Fibroblast of the conjunctiva (primary cell): ENCODE results near the gene BPI.
"Not testable (repeated sequence)": the region's sequence is repeated elsewhere in the genome, so short reads cannot be mapped to it uniquely, and the experiment has no call there.

Source experiments
- DNase-seq: peaks from one replicate; pipeline ENCODE4 v3.0.0-alpha.2; 2010; ENCODE audit warnings: low read depth

The BPI gene

DNA sequence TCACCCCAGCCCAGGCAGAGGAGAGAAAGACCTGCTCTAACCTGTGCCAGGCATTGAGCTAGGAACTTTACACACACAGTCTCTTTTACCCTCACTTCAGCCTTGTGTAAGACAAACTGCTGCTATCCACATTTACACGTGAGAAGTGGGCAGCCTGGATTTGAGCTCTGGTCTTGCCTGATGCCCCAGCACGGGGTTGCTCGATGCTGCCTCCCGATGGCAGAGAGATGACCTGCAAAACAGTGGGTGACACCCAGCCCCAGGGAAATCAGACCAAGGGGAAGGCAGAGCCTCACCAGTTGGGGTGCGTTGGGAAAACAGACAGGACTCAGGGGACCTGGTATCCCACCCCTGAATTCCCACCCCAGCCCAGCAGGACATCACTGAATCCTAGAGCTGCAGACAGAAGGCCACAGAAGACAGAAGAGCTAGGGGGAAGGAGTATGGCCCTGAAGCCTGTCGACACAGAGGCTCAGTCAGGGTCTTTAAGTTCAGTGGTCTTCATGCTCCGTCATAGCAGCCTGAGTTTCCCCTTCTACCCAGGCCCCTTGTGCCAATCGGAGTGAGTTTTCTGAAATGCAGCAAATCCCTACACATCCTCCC is 990 bp downstream of the BPI start:
- no peak for DNase-seq

DNA sequence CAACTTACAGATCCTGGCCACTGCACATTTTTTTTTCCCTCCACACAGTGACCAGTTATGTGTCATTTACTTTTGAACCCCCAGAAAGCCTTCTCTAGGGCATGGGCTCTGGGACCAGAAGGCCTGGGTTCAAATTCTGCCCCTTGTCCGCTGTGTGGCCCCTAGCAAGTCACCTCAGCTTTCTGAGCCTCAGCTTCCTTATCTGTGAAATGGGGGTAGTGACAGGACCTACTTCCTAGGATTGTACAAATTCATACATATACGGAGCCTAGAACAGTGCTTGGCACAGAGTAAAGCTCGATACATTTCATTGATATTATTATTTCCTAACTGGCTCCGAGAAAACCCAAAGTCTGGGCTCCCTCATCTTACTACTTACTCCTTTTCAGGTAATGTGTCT is 1.6 kb downstream of the BPI start:
- DNase-seq, result no peak

DNA sequence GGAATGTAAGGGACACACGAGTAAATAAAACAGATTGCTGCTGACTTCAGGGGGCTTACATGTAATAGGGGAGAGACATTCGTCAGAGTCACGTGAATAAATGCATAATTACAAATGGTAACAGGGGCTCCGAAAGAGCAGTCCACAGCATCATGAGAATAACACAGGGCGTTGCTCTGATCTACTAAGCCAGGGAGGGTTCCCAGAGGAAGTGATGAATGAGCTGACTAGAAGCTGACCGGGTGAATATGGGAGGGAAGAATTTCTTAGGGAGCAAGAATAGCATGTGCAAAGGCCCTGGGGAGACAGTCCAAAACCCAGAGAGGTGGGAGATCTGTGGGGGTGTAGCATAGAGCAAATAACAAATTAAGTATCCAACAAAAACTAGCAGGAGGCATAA is 2.4 kb downstream of the BPI start:
- no peak for DNase-seq

DNA sequence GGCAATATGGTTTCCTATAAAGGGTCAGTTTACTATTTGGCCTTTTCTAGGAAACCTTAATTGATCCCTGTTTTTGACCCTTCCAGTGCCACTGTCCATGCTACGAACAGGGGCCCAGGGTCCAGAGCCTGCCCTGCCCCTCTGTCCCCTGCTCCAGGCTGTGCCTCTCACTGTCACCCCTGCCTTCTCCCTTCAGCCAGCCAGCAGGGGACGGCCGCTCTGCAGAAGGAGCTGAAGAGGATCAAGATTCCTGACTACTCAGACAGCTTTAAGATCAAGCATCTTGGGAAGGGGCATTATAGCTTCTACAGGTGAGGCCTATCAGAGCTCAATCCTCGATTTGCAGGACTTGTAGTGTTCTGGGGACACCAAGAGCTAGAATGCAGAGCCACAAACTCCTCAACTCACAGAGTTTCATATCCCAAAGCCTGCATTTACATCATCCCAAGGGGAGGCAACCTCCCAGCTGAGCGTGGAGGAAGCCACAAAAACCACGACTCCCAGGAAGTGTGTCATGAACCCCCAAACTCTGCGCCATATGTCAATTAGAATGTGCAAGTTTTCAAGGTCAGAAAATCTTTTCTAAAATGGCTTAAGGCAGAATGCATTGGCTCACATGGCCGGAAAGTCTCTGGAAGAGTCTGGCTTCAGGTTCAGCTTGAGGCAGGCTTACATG is 3.6 kb downstream of the BPI start:
- DNase-seq, result no peak

DNA sequence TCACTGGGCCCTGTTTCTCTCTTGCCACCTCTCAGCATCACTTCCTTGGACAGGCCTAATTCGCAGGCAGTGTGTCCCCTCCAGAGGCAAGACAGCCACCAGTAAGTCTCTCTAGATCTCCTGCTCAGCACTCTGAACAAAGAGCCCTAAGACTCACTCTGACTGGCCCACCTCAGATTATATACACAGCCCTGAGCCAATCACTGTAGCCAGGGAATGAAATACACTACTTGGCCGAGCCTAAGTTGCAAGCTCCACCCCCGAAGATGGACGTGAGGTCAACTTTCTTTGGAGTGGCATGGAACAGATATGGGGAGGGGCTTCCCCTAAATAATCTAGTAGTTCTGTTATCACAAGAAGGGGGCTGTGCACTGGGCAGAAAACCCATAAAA is 4.1 kb downstream of the BPI start:
- no peak for DNase-seq

DNA sequence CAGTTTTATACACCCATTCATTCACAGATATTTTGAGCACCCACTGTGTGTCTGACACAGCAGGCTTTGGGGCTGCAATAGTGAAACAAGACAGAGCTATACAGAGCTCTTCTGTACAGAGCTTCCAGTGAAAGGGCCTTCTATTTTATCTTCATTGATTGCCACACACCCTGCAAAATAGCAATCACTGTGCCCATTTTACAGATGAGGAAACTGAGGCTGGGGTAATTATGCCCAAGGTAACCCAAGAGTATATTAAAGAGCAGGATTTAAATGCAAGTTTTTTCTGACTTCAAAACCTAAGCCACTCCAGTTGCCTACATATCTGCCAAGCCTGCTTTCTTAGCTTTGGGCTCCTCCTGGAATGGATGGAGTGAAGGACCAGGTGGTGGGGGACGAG is 4.5 kb downstream of the BPI start:
- DNase-seq, result no peak

DNA sequence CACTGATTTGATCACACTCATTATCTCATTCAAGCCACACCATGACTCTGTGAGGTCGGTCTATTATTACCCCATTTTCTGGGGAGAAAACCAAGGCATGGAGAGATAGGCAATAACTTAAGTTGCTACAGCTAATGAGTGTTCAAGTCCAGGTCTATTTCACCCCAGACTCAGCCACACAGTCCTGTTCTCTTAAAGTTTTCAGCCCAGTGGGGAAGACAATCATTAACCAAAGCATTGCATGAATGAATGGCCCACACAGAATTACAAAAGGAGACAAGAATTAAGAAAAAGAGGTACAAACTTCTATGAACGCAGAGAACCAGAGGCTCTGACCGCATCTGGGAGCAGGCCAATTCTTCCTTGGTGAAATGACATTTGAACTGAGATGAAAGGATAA is 7.1 kb downstream of the BPI start:
- no peak for DNase-seq

DNA sequence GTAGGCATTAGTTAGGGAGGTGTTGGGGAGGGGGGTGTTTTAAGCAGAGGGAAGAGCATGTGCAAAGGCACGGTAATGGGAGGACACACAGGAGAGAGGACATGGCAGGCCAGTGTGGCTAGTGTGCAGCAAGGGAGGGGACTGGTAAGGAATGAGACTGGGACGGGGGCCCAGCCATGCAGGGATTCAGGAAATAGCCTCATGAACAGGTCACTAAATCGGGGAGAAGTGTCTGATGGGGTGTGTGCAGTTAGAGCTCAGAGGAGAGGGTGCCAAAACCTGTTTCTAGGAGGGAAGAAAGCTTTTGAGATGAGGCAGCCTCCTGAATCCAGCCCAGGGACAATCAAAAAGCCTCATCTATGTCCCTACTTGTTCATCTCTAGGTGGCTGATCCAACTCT is 7.5 kb downstream of the BPI start:
- no peak for DNase-seq

DNA sequence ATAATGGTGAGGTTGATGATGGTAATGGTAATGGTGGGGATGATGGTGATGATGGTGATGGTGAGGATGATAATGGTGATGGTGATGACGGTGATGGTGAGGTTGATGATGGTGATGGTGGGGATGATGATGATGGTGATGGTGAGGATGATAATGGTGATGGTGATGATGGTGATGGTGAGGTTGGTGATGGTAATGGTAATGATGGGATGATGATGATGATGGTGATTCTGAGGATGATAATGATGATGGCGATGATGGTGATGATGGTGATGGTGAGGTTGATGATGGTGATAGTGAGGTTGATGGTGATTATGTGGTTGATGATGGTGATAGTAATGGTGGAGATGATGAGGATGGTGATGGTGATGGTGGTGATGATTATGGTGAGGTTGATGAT is 9.7 kb downstream of the BPI start:
- DNase-seq, result no peak

DNA sequence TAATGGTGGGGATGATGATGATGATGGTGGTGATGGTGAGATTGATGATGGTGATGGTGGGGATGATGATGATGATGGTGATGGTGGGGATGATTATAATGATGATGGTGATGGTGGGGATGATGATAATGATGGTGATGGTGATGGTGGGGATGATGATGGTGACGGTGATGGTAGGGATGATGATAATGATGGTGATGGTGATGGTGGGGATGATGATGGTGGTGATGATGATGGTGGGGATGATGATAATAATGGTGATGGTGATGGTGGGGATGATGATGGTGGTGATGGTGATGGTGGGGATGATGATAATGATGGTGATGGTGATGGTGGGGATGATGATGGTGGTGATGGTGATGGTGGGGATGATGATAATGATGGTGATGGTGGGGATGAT is 10.4 kb downstream of the BPI start:
- DNase-seq, result not testable (repeated sequence)

DNA sequence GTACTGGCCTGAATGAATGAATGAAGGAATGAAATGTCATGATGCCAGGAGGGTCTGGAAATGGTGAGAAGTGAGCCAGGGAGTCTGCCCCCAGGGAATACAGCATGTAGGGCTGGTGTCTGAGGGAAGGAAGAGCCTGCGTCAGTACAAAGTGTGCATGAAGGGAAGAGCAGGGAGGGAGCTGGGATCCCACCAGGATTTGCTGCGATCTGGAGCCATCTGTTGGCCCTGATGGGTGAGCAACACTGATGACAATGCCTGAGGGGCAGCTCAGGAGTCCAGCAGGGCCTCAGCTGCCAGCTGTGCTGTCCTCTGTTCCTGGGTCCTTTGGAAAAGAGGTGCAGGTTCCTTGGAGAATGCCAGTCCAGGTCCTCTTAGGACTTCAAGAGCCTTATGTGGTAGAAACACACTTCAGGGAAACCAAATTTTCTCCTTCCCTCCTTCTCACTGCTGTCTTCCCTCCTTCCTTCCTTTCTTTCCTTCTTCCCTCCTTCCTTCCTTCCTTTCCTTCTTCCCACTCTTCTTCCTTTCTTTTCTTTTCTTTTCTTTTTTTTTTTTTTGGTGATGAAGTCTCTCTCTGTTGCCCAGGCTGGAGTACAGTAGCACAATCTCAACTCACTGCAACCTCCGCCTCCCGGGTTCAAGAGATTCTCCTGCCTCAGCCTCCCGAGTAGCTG is 11.5 kb downstream of the BPI start:
- DNase-seq, result no peak

DNA sequence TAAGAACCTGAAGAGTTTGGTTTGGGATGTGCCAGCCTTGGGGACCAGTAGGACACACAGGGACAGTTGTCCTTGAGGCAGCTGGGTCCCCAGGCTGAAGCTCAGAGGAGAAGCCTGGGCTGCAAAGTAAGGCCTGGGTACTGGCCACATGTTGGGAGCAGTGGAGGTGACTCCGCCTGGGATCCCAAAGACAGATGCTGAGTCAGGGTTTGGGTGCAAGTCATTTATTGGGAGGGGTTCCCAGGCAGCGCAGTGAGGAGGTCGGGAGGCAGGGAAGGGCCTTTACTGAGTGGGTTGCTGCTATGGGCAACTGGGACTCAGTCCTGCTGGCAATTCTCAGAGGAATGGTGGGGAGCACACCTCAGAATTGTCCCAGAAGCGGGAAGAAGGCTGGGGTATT is 12.4 kb downstream of the BPI start:
- DNase-seq, result no peak

DNA sequence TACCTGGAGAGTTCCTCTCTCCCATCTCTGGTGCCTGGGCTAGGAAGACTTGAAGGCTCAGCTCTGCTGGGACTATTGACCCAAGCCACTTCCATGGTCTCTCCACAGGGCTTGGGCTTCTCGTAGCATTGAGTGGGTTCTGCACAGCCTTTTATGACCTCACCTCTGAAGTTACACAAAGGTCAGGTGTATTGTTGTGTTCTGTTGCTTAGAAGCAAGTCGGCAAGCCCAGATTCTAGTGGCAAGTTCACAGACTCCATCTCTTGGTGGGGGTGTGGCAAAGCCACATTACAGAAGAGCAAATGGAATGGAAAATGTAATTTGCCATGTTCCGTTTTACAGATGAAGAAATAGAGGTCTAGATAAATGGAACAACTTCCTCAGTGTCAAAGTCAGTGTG is 13.5 kb downstream of the BPI start:
- no peak for DNase-seq

DNA sequence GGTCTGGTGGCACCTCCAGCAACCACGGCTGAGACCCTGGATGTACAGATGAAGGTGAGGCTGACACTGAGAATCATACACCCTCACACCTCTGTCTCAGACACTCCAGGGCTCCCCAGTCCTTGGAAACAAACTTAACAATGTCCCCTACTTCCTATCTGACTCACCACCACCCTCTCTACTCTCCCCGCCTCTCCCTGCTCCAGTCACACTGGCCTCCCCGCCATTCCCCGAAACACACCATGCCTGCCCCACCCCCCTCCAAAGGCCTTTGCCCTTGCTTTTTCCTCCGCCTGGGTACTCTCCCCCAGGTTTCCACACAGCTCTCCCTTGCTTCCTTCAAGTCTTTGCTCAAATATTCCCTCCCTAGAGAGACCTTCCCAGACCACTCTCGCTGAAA is 16.3 kb downstream of the BPI start:
- DNase-seq, result no peak

DNA sequence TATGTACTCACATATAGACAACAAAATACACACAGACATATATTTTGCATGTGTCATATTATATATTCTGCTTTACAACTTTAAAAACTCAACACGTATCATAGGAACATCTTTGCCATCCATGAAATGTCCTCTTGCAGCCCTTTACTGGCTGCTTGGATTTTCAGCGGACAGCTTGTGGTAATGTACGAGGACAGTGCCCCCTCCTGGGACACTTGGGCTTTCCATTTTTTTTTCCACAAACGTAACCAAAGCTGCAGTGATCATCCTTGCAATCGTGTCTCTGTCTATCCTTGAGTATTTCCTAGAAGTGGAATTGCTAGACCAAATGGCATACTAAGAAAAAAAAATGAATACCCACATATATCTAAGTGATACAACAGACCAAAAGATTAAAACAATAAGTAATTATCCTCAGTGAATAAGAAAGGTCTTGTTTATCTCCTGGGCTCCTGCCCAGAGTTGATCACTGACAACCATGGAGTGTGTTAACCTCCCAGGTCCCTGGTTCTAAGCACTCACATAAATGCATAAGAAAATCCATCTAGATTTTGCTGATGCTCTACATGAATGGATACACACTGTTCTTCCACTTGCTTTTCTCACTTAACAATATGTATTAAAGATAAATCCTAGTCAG is 18.1 kb downstream of the BPI start:
- DNase-seq, result peak; percentile 57

DNA sequence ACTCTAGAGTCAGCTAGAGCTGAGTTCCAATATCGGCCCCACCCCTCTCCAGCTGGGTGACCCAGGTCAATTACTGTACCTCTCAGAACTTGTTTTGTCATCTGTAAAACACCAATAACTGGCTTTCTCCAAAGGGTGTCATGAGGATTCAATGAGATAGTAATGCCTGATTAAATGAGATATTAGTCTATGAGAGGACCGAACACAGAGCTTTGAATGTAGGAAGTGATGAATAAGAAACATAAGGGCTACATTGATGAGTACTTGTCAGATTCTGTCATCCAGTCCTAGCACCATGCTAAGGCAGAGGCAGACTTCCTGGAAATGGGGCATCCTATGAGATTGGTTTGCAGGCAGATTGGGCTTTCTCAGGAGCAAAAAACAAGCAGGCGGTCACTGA is 20.2 kb downstream of the BPI start:
- no peak for DNase-seq

DNA sequence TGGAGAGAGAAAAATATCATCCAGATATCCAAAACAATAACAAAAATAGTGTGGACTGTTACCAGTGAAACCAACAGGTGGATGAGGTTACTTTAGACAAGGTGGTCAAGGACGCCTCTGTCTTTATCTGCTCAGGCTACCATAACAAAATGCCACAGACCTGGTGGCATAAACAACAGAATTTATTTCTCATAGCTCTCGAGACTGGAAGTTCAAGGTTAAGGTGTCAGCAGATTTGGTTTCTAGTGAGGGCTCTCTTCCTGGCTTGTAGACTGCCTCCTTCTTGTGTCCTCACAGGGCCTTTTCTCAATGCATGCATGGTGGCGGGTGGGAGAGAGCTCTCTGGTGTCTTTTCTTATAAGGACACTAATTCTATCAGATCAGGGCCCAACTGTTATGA is 21.2 kb downstream of the BPI start:
- no peak for DNase-seq

DNA sequence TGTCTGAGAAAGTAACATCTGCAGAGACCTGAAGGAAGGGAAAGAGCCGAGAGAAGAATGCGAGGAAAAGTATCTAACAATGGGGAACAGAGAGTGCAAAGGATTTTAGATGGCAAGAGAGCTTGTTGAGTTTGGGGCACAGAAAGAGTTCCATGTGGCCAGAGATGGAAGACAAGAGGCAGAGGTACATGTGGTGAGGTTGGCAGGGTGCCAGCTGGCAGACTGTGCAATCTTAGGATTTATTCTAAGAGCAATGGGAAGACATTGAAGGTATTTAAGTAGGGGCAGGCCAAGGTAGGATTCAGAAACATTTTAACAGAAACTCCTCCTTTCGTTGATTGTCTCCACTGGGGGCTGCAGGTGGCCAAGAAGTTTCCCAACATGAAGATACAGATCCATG is 21.9 kb downstream of the BPI start:
- DNase-seq, result no peak

DNA sequence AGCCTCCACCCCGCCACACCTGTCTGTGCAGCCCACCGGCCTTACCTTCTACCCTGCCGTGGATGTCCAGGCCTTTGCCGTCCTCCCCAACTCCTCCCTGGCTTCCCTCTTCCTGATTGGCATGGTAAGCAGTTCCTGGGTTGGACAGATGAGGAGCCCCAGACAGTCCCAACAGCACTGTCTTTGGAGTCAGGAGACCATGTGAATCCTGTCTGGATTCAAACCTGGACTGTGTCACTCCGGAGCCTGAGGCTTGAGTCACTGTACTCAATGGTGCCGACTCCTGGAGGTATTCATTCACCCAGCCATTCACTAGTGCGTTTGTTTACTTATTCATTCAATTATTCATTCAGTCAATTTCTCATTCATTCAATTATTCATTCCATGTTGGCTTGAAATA is 22.4 kb downstream of the BPI start:
- DNase-seq, result no peak

DNA sequence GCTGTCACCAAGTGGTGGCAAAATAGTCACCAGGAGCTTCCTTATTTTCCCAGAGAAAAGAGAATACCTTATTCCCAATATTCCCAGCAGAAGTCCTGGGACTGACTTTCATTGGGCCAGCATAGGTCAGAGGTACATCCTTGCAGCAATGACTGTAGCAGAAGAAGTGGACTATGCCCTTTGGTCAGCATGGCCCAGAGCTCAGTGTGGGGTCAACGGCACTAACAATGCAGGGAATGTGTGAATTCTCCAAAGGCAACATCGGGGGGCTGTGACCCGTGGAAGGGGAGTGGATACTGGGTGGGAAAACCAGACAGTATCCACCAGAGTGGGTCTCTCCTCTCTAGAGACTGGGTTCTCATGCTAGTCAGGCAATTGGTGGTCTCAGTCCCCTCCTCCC is 26.7 kb downstream of the BPI start:
- no peak for DNase-seq

DNA sequence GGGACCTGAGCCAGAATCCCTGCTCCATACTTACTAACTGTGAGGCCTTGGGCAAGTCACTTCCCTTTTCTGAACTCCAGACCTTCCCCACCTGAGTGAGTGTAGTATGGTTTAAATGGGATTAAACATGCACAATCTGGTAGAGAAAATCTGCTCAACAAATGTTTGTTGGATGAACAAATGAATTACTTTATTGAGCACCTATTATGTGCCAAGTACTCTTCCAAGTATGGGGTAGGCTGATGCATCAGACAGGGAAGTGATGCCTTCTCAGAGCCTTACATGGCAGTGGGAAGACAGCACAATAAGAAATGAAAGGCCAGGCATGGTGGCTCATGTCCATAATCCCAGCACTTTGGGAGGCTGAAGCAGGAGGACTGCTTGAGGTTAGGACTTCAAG is 27.3 kb downstream of the BPI start:
- no peak for DNase-seq

DNA sequence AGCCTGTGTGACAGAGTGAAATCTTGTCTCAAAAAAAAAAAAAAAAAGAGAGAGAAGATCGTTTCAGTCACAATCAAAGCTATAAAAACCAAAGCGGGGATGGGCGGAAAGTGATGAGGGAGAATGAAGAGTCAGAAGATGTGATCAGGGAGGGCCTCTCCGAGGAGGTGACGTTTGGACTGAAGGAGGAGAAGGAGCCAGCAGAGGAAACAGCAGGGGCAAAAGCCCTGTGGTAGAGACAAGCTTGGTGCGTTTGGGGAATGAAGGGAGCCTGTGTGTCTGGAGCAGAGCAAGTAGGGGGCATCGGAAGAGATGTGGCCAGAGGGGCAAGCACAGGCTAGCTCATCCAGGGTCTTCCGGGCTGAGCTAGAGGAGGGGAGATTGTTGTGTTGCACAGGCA is 27.9 kb downstream of the BPI start:
- no peak for DNase-seq

DNA sequence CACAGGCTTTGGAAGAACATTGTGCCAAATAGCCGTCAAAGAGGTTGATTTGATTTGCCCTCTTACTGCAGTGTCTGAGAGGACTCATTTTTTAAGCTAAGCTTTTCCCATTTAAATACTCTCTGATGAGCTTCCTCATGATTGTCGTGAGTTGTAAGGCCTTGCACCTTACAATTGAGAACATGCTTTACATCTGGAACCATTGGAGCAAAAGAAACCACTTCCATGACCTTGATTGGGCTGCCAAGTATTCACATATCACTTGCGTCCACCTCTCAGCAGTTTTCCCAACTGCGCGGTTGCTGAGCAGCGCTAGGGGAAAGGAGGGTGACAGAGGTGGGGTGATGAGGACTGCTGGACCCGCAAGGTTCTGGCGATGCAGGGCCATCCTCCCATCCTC is 30.1 kb downstream of the BPI start:
- no peak for DNase-seq
